UCSD-AML1 (cell line): ENCODE results near the gene VPS54.
"Not testable (repeated sequence)": the region's sequence is repeated elsewhere in the genome, so short reads cannot be mapped to it uniquely, and the experiment has no call there.

ENCODE experiments used
- DNase-seq: peaks from one replicate; lab custom pipeline; 2025; ENCODE audit not compliant: unreplicated experiment; lab: John Stamatoyannopoulos, UW

Gene VPS54

DNA sequence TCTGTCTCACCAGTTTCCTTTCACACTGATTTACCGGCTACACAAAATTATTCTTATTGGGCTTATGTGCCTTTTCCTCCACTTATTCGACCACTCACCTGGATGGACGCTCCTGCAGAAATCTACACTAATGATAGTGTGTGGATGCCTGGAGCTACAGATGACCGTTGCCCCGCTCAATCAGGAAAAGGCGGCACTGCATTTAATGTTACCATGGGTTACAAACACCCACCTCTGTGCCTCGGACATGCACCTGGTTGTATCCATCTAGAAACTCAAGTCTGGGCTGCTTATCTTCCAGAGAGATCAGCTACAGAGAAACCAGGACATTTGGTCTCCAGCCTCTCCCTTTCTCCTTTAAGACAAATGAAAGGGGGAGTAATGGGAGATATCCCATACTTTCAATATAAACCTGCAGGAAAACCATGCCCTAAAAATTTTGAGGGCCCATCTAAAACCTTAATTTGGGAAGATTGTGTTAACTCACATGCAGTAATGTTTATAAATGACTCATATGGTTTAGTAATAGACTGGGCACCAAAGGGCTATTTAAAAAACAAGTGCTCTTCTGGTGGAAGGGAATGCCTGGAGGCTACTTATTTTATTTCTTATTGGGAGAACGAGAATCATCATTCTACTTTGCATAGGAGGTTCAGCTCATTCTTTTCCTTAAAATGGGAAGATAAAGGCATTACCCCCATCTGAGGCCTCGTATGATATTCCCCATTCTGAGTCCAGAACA is 24.7 kb downstream of the VPS54 start:
- DNase-seq = not testable (repeated sequence)

DNA sequence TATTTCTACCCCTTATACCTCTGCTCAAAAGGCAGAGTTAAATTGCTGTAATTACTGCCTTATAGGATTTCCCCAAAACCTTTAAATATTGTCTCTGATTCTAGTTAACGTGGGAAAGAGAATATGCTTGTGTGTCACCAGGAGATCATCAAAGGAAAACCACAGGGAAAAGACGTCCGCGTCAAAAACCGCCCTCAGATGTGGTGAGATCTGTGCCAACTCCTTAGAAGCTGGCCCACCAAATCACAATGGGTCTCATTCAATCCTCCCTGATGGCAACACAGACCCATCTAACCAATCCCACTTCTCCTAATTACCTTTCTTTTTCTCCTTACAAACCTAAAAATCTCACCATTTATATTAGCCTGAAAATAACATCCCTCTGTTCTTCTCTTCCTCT is 25.4 kb downstream of the VPS54 start:
- no peak for DNase-seq

DNA sequence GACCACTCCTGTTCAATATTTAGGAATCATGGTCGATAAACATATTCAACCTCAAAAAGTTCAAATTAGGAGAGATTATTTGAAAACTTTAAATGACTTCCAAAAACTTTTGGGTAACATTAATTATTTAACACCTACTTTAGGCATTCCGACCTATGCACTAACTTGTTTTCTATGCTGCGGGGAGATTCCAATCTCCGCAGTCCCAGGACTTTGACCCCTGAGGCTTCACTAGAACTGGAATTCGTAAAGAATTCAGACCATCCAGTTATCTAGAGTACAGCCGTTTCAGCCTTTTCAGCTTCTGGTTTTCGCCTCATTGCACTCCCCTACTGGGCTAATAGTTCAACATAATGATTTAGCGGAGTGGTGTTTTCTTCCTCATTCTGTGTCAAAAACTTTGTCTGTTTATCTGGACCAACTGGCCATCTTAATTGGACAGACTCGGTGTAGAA is 26.1 kb downstream of the VPS54 start:
- not testable (repeated sequence) for DNase-seq

DNA sequence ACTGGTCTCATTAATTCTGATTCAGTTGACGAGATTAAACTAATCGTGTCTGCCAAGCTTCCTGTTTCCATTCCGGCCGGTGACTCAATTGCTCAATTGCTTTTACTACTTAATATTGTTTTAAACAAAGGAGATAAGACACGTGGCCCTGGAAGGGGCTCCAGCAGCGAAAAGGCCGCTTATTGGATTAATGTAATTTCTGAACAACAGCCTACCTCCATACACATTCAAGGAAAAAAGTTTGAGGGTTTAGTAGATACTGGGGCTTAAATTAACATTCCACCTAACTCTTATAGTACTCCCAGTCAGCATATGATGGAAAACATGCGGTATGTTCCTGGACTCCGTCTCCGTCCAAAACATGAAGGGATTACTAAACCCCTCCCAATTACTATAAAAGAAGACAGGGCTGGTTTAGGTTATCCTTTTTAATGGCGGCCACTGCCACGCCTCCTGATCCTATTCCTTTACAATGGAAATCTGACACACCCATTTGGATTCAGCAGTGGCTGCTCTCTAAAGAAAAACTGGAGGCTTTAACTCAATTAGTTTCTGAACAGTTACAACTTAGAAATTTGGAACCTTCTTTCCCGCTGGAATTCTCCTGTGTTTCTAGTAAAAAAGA is 27.1 kb downstream of the VPS54 start:
- no peak for DNase-seq

DNA sequence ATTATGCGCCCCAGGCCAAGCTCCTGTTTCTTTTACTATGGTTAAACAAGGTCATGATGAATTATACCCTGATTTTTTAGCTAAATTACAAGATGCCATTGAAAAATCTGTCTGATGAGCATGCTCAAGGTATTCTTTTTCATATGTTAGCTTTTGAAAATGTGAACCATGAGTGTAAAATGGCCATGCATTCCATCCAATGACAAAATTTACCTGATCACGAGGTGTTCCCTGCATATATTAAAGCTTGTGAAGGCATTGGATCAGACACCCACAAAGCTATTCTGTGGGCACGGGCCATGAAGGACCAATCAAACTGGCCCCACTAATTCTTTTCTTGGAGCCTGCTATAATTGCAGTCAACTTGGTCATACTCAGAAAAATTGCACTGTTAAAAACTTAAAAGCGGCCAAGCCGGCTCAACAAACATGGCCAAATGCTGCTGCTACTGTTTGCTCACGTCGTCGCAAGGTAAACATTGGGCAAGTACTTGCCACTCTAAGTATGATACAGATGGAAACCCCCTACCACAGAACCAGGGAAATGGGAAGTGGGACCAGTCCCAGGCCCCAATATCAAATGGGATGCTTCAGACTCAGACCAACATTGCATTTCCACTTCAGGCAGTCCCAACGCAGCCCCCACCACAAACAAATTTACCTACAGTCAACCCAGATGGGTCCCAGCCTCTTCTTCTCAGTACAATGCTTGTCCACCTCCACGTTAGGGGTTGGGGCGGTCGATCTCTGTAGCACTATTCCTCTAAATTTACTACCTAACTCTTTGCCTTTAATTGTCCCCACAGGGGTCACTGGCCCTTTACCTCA is 27.8 kb downstream of the VPS54 start:
- DNase-seq = not testable (repeated sequence)

DNA sequence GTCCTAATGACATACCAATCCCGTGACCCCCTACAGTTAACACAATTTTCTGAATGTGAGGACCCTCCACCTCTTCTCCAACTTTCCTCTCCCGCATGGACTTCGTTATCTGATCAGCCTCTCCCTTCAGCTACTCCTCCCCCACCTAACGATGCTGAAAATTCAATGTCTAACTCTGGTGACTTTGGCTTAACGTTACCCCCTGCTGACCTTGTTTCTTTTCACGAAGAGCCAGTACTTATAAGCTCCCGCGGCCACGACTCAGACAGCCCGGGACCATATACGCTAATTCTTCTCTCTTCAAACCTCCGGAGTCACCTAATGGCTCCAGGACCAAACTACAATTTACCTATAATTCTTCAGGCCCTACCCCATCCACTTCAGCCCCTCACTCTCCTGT is 29.2 kb downstream of the VPS54 start:
- no peak for DNase-seq

DNA sequence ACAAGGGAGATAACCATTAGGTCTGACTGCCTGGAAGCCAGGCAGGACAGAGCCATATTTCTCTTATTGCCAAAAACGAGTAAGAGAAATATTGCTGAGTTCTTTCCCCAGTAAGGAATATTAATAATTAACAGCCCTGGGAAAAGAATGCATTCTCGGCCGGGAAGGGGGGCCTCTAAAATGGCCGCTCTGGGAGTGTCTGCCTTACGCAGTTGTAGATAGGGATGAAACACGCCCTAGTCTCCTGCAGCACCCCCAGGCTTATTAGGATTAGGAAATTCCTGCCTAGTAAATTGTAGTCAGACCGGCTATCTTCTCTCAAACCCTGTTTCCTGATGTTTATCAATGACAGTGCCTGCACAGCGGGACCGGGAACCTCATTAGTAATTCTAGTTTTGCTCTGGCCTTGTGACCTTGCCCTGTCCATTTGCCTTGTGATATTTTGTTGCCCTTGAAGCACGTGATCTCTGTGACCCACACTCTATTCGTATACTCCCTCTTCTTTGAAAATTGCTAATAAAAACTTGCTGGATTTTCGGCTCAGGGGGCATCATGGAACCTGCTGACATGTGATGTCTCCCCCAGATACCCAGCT is 30.3 kb downstream of the VPS54 start:
- DNase-seq = not testable (repeated sequence)

DNA sequence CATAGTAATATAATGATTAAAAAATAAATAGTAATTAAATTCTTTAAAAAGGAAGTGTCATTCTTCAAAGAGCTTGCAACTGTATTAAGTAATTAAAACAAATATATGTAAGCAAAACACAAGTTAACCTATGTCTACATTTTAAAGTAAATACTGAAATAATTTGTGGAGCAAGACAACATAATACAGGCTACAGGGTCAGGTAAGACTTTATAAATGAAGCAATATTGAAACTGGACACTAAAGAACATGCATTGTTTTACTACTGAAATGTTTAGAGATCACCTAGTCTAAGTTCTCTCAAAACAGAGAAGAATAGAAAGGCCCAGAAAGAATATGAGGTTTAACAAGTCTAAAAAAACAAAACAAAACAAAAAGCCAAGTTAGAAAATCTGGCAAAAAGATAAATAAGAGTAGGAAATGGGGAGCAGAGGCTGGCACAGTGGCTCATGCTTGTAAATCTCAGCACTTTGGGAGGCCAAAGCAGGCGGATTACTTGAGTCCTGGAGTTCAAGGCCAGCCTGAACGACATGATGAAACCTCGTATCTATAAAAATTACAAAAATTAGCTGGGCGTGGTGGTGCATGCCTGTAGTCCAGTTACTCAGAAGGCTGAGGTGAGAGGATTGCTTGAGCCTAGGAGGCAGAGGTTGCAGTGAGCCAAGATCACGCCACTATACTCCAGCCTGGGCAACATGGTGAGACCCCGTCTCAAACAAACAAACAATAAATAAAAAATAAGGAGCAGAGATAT is 34.4 kb downstream of the VPS54 start:
- DNase-seq = no peak

DNA sequence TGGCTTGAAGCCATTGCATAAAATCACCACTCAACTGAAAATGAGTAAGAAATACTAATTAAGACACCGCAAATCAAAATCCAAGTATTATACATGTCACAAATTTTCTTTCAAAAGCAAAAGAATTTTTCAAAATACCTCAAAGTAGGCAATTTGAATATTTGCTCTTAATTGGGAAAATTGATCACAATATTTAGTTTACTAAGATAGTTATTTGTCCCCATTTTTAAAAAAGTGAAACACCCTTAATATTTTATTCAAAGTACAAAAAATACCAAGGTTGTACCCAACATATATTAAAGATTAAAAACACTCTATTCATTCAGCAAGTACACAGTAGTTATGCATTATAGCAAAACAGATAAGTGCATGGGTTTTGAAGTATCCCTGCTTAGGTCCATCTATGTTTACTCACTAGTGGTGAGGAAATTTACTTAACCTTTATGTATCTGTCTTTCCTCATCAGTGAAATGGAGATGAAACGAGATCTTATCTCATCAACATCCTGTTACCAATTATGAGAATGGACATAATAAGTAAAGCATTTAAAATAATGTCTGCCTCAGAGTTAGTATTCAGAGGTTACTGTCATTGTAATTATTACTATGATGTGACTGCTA is 35.1 kb downstream of the VPS54 start:
- no peak for DNase-seq

DNA sequence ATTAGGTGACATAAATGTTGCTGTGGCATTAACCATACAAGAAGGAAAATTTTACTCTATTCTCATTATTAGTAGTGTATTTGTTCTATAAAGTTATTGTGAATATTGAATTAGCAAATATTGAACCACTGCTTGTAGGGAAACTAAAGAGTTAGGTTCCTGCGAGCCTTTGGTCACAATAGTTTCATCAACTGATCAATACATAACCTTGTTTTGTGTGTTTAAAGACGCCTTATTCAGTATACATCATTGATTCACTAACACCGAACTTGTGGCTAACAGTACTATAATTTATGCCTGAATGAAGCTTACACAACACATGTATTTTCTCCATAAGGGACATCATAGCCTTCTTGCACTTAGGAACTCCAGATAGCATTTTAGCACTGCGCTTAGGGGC is 36.9 kb downstream of the VPS54 start:
- no peak for DNase-seq

DNA sequence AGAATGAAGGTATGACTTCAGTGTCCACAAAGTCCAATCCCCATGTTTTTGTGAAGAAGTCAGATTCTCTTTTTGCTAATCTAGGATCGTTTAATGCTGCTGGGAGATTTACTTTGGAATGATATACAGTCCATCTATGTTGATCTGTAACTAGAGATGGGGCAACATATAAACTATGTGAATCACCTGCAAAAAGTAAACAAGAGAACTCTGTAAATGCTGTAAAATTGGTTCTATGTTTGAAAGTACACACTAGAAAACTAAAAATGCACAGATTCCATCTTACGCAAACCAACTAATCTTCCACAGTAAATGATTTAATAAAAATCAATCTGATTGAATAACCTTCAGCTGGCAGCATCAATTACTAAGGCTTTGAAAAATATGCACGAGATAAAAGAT is 37.5 kb downstream of the VPS54 start:
- DNase-seq = no peak

DNA sequence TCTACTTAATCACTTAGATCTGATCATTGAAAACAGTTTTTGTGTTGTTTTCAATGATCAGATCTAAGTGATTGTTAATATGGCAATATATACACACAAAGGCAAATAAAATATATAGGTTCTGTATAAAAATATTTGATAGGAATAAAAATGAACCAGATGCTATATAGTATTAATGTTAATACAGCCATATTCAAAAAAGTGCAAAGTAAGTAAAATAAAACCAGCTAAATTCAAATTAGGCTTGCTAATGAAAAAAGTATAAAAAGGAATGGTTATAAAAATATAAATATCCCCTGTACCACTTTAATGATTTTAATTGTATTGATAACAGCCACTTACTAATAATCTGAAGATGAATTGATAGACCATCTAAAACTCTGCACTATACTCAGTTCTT is 38.4 kb downstream of the VPS54 start:
- DNase-seq = no peak

DNA sequence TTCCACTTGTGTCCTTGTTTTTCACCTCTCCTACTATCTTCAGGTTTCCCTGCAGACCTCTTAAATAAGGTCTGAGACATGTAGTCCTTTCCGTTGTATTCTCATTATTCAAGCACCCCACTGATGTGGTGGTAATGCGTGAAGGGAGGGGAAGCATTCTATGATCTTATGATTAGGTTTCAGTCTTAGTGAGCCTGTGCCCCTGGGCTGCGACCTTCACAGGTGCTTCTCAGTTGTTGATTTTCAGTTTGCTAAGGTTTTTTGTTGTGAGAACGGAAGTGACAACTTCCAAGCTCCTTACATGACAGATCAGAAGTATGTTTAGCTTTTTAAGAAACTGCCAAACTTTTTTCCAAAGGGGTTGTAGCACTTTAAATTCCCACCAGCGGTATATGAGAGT is 41.3 kb downstream of the VPS54 start:
- DNase-seq = no peak

DNA sequence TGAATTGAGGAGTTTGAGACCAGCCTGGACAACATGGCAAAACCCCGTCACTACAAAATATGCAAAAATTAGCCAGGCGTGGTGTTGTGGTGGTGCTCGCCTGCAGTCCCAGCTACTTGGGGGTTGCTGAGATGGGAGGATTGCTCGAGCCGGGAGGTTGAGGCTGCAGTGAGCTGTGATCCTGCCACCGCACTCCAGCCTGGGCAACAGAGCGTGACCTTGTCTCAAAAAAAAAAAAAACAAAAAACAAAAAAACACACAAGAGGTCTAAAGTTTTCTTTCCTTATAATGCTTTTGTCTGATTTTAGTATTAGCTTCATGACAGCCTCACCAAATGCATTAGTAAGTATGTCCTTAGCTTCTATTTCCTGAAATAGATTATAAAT is 43.1 kb downstream of the VPS54 start:
- DNase-seq = no peak

DNA sequence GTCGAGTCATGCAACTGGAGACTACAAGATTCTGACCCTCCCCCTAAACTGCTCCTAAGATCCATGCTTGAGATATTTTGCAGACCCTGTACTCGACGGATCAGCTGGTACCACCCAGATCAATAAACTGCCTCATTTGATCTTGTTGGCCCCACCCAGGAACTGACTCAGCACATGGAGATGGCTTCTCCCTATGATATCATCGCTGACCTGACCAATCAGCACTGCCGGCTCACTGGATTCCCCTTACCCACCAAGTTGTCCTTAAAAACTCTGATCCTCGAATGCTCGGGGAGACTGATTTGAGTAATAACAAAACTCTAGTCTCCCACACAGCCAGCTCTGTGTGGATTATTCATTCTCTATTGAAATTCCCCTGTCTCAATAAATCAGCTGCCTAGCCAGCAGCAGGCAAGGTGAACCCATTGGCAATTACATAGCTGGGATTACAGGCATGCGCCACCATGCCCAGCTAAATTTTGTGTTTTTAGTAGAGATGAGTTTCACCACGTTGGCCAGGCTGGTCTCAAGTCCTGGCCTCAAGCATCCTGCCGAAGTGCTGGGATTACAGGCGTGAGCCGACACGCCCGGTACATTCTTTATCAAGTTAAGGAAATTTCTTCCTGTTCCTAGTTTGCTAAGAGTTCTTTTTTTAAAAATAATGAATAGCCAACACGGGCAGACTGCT is 43.6 kb downstream of the VPS54 start:
- DNase-seq = no peak

DNA sequence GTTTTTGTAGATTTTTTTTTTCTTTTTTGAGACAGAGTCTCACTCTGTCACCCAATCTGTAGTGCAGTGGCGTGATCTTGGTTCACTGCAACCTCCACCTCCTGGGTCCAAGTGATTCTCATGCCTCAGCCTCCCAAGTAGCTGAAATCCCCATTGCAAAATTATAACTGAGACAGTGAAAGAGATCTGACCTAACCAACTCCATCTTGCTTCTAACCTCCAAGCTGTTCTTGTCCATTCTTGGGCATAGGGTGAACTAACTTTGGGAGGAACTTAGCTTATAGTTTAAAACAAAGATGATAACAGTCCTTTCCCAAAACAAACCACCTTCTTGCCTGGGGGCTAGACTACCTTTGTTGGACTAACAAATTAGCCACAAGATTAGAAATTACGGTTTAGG is 44.2 kb downstream of the VPS54 start:
- DNase-seq = not testable (repeated sequence)

DNA sequence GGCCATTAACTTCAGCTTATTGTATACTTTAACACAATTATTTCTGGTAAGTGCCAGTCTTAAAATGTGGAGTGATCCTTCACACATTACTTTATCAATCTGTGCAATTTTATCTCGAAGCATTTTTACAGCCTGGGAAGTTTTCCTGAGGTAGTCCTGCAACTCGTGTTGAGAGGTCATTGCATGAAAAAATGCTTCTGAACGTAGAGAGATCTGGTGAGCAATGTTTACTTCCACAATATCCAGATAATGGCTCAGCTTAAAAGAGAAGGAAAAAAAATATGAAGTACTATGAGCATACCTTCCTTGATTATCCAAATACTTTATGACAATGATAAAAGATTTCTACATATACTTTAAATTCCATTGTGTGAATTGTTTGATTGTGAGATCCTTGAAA is 57.0 kb downstream of the VPS54 start:
- no peak for DNase-seq

DNA sequence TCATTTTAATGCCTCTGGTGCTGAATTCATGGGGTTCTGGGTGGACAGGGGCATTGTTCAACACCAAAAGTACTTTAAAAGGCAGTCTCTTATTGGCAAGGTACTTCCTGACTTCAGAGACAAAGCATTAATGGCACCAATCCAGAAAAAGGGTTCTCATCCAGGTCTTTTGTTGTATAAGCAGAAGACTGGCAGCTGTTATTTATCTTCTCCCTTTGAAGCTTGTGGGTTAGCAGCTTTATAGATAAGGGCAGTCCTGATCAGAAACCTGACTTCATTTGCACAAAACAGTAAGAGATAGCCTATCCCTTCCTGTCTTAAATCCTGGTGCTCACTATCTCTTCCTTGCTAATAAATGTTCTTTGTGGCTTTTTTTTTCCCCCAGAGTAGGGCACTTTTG is 68.8 kb downstream of the VPS54 start:
- no peak for DNase-seq

DNA sequence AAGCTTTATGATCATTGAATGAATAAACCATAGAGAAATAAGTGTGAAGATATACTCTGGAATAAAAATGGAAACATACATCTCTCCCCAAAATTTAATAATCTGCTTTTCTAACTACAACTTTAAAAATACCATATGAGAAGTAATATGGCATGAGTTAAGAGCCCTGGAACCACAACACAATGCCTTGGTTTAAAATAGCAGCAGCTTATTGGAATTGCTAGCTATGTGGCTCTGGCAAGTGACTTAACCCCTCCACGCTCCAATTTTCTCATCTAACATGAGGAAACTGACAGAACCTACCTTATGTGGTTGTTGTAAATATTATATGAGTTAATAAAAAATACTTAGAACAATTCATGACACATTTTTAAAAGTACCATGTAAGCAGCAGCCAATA is 76.4 kb downstream of the VPS54 start:
- no peak for DNase-seq

DNA sequence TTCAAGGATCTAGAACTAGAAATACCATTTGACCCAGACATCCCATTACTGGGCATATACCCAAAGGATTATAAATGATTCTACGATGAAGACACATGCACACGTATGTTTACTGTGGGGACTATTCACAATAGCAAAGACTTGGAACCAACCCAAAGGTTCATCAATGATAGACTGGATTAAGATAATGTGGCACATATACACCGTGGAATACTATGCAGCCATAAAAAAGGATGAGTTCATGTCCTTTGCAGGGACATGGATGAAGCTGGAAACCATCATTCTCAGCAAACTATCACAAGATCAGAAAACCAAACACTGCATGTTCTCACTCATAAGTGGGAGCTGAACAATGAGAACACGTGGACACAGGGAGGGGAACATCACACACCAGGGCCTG is 87.1 kb downstream of the VPS54 start:
- not testable (repeated sequence) for DNase-seq
